AML-193 (cell line): ENCODE measurements around the gene NIPSNAP2.
"Not testable (repeated sequence)": the region's sequence is repeated elsewhere in the genome, so short reads cannot be mapped to it uniquely, and the experiment has no call there.

Source experiments
- DNase-seq, 2 experiments: peaks; one replicate each; lab custom pipeline; 2025; lab: John Stamatoyannopoulos, UW

The NIPSNAP2 gene

DNA sequence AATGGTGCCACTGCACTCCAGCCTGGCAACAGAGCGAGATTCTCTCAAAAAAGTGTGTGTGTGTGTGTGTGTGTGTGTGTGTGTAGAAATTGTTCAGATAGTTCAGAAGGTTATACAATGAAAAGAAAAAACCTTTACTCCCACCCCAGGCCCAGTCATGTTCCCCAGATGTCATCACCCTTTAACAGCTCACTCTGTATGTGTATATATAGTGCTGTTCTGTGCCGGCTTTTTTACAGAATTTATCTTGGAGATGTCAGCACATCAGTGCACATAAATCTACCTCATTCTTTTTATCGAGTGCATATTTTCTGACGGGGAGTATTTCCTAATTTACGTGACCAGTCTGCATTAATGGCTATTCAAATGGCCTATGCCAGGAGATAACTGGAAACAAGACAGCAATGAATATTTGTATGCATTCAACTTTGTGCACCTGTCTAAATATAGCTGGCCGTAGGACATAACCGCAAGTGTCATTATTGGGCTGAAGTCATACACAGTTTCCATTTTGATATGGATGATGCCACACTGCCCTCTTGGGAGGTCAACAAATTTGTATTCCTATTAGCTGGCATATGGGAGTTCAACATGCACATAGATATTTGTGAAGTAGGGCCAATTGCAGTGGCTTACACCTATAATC is 11.7 kb downstream of the NIPSNAP2 start:
- DNase-seq = no peak

DNA sequence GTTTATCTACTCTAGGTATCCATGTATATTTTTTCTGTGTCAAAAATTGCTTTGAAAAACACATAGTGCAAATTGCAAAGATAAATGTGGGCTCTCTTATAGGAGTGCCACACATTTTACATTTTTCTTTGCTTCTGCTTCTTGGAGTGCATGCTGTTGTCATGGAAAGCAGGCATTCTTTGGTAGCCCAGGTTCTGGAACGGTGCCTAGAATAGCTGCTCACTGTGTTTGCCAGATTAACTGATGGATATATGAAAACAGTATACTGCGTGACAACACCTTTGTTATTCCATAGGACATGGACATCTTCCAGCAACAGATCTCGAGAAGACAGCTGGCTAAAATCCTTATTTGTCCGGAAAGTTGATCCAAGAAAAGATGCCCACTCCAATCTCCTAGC is 13.4 kb downstream of the NIPSNAP2 start:
- DNase-seq = no peak

DNA sequence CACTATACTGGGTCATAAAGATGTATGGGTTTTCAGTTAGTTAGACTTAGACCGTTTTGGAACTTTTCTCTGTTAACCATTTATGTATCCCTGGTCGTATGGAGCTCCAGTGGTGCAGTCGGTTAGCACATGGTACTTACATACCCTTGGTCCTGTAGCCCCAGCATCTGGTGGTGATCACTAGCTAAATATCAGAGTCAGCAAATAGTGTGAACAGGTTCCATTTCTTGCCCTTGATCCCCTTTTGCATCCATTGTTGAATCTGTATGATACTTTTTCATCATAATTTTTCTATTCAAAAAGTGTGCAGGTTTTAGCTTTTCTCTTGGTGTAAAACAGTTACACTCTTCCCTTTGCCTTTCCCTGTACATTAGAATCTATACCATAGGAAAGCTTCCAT is 15.9 kb downstream of the NIPSNAP2 start:
- no peak for DNase-seq

DNA sequence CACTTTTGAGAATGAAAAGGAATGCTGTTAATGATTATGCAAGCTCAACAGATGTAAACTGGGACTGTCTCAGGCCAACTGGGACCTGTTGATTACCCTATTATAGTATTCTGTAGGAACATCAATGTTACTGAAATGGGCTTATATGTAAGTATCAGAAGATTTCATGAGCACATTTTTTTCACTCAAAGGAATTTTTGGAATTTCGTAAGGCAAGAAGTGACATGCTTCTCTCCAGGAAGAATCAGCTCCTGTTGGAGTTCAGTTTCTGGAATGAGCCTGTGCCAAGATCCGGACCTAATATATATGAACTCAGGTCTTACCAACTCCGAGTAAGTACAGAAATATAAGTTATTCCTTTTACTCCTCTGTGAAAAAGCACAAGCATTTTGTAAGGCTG is 19.2 kb downstream of the NIPSNAP2 start:
- no peak for DNase-seq

DNA sequence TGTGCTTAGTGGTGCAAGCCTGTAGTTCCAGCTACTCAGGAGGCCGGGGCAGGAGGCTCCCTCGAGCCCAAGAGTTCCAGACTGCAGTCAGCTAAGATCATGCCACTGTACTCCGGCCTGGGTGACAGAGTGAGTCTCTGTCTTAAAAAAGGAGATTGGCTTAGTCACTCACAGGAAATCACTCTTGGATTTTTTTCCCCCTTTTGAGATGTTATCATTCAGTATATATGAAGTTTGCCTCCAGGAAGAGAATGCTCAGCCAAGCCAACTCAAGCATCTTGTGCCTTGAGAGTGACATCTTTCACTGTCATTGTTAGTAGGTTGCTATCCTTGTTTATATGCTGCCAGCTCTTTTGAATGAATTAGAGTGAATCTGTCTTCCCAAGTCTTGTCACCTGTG is 28.0 kb downstream of the NIPSNAP2 start:
- no peak for DNase-seq

DNA sequence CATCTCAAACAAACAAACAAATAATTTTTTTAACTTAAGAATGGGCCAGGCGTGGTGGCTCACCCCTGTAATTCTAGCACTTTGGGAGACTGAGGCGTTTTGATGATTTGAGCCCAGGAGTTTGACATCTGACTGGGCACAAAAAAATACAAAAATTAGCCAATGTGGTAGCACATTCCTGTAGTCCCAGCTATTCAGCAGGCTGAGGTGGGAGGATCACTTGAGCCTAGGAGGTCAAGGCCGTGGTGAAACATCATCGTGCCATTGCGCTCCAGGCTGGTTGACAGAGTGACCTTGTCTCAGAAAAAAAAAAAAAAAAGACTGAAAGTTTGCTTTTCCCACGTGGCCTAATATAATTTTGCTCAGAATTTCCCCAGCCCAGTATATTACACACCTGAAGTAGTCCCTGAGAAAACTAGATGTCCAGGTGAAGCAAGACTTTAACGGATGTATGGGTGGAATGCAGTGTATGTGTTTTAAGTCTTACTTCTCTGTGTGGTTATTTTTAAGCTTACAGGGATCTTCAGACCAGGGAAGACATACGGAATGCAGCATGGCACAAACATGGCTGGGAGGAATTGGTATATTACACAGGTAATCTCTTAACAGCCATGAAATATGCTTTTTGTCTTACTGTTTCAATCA is 32.6 kb downstream of the NIPSNAP2 start:
- DNase-seq = no peak

DNA sequence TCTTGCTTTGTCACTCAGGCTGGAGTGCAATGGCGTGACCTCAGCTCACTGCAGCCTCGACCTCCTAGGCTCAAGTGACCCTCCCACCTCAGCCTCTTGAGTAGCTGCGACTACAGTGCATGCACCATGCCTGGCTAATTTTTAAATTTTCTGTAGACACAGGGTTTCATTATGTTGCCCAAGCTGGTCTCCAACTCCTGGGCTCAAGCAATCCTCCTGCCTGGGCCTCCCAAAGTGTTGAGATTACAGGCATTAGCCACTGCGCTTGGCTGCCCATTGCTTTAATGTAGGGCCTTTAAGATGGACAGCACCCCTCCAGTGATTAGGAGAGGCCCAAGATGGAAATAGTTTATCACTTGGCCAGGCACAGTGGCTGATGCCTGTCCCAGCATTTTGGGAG is 39.4 kb downstream of the NIPSNAP2 start:
- DNase-seq = no peak

DNA sequence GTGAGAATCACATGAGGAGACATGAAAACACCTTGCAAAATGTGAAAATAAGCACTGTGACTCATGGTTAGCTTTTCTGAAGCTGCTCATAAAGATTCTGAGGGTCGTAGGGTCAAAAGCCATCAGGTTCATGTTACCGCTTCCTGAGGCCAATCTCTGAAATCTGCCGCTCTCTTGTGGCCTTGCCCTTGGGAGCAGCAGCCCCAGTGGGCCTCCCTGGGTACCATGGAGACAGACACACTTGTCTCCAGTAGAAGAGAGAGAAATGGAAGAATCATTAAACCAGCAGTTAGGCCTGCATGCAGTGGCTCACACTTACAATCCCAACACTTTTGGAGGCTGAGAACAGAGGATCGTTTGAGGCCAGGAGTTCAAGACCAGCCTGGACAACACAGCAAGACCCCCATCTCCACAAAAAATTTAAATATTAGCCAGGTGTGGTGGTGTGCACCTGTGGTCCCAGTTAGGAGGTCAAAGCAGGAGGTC is 42.8 kb downstream of the NIPSNAP2 start:
- DNase-seq = no peak

DNA sequence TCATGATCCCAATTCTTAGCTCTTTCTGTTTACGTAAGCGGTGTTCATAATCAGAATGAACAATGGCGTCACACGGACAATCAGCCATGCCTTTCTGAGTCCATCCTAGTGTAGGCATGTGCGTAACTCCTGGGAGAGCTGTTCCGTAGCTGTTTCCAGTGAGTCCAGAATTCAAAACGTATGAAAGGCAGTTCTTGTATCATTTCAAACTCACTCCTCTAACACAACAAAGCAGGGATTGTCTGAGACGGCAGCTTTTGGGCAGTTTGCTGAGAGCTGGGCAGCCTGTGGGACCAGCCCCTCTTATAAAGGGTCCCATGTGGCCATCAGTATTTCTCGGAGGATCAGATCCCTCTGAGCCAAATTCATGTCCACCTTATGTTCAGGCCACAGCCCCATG is 43.5 kb downstream of the NIPSNAP2 start:
- DNase-seq = no peak

DNA sequence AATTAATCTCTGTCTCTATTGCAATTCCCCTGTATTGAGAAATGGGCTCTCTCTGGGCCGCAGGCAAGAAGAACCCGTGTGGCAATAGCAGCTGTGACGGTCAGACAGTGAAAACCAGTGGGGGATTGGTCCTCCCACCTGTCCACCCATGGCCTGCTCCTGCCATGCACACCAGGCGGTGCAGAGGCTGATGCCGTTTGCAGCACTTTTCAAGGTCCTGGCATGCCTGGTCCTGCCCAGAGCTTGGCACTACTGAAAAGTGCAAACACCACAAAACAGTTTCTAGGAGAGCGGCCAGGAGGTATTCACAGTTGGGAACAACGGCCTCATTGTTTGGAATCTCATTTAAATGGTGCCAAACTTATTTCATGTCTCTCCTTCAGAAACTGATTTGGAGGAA is 45.3 kb downstream of the NIPSNAP2 start:
- DNase-seq = no peak

DNA sequence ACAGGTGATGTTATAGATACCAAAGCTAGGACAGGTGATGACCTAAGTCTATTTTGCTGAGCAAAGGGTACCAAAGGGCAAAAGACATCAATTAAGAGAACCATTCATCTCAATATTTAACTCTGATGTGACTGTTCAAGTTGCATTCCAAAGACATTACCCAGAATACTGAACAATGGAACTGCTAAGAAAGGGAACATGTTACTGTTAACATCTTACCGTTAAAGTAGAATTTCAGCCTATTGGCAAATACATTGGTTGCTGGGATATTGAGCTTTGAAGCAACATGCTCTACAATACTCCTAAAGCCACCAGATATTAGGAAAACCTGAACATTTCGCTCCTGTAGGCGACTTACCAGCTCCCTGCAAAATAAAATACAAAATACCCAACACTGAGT is 52.6 kb downstream of the NIPSNAP2 start:
- not testable (repeated sequence) for DNase-seq

DNA sequence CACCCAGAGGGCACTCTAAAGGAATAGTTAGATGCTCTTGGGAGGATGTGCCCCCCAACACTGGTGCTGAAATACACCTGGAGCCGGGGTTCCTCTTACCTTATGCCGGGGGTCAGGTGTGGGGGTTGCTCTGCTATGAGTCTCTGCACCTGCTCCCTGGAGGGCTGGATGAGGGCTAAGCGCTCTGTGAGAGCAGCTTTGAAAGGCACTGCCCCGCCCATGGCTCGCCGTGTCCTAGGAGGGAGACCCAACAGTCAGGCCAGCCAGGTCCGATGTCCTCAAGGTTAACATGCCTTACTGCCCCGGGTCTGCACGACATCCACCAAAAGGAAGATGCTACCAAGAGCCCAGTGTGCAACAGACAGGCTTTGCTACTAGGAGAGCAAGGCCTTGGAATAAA is 55.1 kb downstream of the NIPSNAP2 start:
- DNase-seq = no peak

DNA sequence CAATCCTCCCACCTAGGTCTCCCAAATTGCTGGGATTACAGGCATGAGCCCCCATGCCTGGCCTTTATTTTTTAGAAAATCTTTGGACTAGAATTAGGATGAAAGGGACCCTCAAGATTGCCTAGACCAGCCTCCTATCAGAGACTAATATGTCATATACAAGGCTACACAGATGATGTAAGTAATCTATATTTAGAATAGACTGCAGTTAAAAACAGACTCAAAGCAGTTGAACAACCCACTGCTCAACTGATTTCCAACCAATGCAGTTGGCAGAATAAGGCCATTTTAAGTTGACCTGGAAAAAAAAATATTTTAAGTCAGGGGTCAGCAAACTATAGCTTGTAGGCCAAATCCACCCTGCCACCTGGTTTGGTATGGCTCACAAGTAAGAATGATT is 59.1 kb downstream of the NIPSNAP2 start:
- DNase-seq = no peak

DNA sequence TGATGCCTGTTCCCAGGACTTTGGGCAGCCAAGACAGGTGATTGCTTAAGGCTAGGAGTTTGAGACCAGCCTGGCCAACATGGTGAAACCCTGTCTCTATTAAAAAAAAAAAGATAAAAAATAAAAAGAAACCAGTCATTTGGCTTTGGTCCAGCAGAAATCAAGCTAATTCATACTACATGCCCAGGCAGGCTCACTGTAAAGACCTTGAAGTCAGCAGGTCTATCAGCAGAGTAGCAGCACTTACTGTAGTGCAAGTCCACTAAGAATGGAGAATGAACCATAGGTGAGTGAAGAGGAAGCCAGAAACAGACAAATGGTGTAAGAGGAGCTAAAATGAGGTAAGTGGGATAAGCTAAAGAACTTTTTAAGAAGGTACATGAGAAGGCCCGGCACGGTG is 62.2 kb downstream of the NIPSNAP2 start:
- no peak for DNase-seq

DNA sequence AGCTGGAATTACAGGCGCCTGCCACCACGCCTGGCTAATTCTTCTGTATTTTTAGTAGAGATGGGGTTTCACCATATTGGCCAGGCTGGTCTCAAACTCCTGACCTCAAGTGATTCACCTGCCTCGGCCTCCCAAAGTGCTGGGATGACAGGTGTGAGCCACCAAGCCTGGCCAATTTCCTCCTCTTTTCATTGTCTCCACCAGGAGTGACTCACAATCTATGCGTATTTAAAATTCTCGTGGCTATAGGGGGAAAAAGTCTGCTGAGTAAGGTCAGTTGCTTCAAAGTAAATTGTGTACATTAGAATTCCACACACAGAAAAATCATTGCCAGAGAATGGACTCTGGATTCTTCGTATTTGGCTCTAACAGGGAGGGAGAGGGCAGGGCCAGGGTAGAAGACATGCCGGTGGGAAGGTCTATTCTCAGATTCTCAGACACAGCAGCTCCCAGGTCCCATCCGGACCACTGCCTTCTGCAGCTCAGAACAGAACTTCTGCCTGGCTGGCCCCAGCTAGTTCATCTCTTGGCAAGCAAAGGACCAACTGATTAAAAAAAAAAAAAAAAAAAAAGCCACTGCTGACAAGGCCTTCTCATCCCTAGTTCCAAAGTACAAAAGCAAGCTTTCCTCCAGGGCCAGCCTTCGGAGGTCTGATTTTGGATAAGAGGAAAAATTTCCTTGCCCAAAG is 64.7 kb downstream of the NIPSNAP2 start:
- no peak for DNase-seq

DNA sequence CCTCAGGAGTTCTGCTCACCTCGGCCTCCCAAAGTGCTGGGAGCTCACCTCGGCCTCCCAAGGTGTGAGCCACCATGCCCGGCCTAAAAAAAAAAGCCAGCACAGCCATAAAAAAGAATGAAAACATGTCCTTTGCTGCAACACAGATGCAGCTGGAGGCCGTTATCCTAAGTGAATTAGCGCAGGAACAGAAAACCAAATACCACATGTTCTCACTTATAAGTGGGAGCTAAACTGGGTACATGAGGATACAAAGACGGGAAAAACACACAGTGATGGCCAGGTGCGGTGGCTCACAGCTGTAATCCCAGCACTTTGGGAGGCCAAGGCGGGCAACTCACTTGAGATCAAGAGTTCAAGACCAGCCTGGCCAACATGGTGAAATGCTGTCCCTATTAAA is 66.0 kb downstream of the NIPSNAP2 start:
- no peak for DNase-seq

DNA sequence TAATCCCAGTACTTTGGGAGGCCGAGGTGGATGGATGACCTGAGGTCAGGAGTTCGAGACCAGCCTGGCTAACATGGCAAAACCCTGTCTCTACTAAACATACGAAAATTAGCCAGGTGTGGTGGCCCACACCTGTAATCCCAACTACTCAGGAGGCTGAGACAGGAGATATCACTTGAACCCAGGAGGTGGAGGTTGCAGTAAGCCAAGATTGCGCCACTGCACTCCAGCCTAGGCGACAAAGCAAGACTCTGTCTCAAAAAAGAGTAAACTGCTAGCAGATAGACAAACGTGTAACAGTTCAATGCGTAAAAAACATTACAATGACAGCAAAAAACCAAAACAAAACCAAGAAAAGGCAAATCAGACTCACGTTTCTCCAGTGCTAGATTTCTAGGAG is 67.2 kb downstream of the NIPSNAP2 start:
- DNase-seq = not testable (repeated sequence)

DNA sequence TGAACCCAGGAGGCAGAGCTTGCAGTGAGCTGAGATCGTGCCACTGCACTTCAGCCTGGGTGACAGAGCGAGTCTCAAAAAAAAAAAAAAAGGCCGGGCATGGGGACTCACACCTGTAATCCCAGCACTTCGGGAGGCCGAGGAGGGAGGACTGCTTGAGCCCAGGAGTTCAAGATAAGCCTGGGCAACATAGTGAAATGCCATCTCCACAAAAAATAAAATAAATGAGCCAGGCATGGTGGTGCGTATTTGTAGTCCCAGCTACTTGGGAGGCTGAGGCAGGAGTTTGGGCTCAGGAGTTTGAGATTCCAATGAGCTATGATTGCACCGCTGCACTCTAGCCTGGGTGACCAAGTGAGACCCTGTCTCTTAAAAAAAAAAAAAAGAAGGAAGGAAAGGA is 68.2 kb downstream of the NIPSNAP2 start:
- DNase-seq = not testable (repeated sequence)

DNA sequence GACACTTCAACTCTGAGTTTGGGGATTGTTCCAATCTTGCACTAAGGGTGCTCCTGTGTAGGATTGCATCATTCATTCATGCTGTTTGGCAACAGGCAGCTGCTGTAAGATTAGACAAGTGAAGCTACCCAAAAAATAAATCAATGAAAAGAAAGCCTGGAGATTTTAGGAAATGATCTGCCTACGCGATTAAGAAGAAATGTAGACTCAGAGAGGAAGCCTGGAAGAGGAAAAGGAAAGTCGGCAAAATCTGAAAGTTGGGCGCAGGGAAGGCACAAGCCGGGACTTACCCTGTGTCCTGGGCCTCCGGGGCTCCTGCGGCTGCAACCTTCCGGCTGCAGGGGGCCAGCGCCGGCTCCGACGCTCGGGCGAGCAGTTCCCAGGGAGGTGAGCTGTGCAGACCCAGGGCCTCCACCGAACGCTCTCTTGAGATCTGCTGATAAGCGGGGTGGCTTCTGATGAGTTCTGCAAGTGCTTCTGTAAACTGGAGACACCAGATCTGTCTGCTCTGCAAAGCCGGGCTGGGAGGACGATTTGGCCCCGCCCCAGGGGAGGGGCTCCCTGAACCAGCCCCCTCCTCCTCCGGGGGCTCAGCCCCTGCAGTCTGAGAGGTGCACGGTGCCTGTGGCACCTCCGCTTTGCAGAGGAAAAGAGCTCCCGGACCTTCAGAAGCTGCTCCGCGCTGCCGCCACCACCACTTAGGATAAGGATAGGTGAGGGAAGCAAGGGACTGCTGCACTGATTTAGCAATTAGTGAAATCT is 69.5 kb downstream of the NIPSNAP2 start:
- peak; percentile 69 to 74 for DNase-seq

DNA sequence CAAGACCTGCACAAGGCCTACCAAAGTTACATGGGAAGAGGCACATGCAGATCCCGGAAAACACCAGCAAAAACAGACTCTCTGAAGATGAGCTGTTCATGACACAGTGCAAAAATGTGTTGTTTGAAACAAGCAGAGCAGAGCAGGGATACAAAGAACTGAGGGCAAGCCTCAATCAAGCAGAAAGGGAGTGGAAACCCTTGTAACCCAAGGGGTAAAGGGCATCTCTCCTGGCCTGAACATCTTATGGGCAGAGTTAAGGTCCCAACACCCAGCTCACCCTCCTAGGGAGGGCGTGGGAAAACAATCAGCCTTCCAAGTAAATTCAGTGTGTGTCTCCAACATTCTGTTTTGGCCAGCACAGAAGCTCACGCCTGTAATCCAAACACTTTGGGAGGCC is 76.3 kb downstream of the NIPSNAP2 start:
- no peak for DNase-seq

DNA sequence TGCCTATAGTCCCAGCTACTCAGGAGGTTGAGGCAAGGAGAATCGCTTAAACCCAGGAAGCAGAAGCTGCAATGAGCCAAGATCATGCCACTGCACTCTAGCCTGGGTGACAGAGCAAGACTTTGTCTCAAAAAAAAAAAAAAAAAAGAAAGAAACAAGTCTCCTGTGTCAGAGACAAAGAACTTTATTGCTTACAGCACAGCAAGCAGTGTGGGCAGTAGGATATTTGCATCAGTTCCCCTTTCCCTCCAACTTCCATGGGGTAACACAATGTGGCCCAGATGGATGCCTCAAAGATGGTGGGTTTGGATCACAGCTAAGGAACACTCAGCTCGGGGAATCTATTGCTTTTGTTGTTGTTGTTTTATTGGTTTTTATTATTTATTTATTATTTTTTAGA is 81.4 kb downstream of the NIPSNAP2 start:
- DNase-seq = not testable (repeated sequence)

DNA sequence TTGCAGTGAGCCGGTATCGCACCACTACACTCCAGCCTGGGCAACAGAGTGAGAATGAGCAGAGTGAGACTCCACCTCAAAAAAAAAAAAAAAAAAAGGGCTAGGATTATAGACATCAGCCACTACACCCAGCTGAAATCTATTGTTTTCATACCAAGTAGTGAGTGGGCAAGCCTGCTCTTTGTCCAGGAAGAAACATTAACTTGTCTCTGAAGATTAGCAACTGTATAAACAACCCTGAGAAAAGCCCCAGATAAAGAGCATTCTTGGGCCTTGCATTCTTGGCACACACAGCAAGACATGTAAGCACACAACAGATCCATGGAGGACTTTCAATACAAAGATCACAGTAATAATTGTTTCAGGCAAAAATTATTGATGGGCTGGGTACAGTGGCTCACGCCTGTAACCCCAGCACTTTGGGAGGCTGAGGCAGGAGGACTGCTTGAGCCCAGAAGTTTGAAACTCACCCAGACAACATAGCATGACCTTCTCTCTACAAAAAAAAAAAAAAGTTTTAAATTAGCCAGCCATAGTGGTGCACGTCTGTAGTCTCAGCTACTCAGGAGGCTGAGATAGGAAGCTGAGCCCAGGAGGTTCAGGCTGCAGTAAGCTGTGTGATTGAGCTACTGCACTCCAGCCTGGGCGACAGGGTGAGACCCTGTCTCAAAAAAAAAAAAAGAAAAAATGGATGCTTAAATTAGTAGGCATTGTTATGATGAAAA is 82.5 kb downstream of the NIPSNAP2 start:
- no peak for DNase-seq
